IPS-NIHi11 (cell line): ENCODE data around the gene SLC7A4.
"Not testable (repeated sequence)": the region's sequence is repeated elsewhere in the genome, so short reads cannot be mapped to it uniquely, and the experiment has no call there.

ENCODE experiments used
- DNase-seq: peaks from one replicate; pipeline ENCODE4 v3.0.0; 2012; ENCODE audit warnings: mixed read lengths, low spot score

SLC7A4 gene

DNA sequence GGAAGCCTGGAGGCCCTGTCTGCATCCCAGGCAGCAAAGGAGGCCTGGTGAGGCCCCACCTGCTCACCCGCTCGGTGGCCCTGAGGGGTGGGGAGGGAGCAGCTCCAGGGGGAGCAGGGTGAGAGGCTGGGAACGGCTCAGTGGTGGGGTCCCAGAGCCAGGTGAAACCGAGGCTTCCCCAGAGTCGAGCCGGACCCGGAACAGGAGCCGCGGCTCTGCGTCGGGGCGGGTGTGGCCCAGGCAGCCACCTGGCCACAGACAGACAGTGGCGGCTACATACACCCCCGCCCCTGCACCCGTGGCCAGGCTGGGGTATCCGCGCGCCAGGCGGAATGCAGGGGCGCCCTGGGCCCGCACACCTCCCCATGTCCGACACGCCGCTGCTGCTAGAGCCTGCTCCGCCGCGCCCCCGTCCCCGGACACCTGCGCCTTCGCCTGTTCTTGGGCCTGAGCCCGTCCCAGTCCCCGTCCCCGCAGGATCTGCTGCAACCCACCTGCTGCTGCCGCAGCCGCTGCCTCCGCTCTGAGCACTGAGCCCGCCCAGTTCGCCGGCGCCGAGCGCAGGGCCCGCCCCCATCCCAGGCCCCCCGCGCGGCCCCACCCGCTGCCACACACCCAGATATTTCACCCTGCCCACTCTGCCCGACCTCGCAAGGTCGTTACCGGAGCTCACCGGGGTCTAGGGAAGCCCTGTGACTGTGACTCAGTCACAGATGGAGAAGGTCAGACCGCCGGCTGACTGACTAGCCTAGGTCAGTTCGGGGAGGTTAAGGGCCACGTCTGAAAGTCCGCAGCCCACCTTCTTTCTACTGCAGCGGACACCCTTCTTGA is at the start of gene SLC7A4:
Gene SLC7A4 (minus strand): TSS at position 525 of the 831 bp plus-strand sequence. CDS start 749 bp downstream, outside the sequence.
- DNase-seq = peak; percentile 54

DNA sequence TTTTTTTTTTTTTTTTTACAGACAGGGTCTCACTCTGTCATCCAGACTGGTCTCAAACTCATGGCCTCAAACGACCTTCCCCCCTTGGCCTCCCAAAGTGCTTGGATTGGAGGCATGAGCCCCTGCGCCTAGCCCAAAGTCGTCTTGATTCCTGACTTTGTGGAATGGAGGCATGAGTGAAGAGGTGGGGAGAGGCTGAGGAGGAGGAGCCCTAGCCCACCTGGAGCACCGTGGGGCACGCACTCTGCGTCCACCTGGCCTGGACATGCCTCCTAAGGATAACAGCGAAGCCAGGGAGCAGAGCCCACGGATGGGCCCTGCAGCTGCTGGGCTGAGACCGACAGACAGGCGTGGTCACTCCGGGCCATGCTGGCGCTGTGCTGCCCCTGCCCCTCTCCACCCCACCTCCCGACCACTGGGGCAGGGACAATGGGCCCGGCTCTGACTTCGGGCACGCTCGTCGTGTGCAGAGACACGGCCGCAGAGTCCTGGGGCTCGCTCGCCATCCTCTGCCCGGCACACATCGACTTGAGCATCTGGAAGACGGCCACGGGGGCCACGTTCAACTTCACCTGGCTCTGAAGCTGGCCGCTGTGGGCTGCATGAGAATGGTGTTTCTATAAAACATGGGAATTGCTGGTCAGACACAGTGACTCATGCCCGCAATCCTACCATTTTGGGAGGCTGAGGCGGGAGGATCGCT is 48.2 kb upstream of the SLC7A4 start:
- no peak for DNase-seq

- no peak for DNase-seq
These were observed 47.1 kb upstream of the SLC7A4 start for GRCh38 chr22:21079493-21079892.

DNA sequence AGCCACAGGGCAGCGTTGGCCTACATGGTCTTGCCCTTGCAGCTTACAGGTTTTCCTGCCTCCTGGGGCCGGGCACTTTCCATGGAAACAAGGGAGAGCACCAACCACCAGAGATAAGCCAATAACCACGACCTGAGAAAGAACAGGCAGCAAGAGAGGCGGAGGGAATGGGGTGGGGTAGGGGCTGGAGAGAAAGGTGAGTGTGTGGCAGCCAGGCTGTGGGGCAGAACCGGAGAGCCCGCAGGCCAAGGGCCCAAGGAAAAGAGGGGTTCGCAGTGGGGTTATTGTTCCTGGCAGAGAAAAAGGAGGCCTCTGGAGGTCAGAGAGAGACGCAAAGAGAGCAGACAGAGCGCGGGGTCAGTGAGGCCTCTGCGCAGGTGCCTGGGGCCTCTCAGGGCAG is 46.6 kb upstream of the SLC7A4 start:
- DNase-seq = no peak

GRCh38 chr22:21077884-21078508 is 45.6 kb upstream of the SLC7A4 start:
- DNase-seq = no peak

GRCh38 chr22:21076912-21077625 is 44.7 kb upstream of the SLC7A4 start:
- no peak for DNase-seq

DNA sequence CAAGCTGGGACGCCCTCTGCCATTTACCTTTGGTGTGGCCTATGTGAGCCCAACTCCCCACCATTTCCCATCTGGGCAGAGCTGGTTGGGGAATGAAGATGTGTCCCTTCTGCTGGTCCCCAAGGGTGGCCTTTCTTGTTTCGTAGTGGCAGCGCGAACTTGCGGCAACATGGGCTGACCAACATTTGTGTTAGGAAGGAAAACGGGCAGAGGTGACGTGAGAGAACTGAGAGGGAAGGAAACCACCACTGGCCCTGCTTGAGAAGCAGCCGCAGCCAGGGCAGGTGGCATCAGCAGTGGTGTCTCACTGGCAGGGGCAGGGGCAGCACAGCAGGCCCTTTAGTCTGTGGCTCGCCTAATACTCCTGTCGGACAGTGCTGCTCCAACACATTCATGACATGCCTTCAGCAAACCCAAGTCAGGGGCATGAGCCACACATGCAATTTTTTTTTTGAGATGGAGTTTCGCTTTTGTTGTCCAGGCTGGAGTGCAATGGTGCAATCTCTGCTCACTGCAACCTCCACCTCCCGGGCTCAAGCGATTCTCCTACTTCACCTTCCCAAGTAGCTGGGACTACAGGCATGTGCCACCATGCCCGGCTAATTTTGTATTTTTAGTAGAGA is 43.3 kb upstream of the SLC7A4 start:
- DNase-seq = no peak

GRCh38 chr22:21074102-21074715 is 41.8 kb upstream of the SLC7A4 start:
- DNase-seq = no peak

DNA sequence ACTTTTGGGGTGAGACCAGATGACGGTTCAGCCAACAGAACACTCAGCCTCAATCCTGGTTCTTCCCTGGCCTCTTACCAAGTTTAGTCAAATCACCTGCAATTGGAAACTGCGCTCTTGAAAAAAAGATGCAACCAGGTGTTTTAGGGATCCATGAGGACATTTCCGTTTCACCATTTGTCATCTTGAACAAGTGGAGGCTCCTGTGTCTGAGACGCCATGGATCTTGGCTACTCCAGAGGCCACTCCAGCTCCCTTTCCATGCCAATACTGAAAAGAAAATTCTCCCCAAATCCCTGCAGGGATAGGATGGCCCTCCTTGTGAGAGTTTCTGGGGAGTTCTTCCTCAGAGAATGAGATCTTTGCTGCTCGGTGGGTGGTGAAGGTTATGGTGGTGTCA is 41.1 kb upstream of the SLC7A4 start:
- DNase-seq = no peak

GRCh38 chr22:21073023-21073422 is 40.7 kb upstream of the SLC7A4 start:
- no peak for DNase-seq

DNA sequence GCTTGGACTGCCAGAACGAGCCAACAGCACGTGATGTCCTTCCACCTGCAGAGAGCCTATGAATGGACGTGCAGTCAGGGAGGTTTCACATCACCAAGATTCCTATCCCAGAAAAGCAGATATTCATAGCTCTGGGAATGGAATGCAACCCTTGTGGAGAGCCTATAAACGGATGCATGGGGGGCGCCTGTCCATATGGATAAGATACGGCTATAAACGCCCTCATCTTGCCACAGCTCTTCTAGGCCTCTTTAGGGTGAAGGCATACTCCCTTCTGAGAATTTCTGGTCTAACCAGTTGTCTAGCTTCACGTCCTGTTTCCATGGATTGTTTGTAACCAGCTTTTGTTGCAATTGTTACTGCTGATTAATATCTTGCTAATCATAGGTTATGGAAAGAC is 39.4 kb upstream of the SLC7A4 start:
- not testable (repeated sequence) for DNase-seq

DNA sequence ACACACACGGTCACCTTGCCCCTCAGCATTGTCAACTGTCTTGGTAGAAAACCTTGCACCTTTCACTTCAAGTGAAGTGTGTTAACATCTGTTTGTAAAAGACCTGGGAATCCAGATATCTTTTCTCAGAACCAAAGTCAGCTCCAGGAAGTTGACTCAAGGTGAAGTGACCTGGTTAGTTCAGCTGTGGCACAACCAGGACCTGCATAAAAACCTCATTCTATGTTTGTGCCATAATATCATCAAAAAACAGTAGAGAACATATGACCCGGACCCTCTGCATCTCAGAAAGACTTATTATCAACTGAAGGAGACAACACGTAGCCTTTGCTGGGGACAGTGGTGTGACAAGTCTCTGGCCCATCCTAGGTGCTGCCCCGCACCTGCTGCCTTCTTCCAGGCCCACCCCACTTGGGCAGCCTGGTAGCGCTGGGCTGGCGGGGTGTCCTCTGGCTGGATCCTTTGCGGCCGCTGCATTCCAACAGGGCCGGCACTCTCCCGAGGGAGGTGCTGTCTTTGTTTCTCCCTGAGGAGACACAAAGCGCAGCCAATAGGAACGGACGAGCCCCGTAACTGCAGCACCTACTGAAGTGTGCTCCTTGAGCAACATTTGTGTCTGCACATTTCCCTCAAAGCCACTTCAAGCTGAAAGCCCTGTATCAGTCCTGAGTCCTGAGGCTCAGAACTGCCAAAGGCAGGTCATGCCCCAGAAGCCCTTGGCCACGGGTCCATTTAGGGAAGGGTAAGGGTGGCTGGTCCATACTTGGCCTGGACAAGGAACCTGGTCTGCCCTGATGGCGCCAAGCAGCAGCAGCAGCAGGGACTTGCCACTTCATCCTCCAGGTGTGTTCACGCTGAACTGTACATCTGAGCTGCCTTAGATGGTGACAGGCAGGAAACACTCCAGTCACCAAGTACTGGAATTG is 38.6 kb upstream of the SLC7A4 start:
- no peak for DNase-seq

DNA sequence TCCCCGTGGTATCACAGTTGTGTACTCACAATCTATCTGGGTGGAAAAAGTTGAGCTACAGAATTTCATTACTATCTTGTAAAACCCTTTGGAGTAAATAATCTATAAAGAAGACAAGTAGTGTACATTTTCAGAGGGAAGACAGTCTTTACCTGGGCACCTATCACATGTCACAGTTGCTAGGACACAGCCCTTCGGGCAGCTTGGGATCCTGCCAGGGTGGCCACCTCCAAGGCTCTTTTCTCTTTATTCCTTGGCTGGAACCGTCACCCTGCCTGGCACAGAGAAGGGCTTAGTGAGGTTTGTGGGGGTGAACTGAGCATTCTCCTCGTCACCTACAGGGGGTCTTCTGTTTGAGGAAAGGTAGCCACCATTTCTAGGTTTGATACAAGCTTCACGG is 37.0 kb upstream of the SLC7A4 start:
- no peak for DNase-seq

DNA sequence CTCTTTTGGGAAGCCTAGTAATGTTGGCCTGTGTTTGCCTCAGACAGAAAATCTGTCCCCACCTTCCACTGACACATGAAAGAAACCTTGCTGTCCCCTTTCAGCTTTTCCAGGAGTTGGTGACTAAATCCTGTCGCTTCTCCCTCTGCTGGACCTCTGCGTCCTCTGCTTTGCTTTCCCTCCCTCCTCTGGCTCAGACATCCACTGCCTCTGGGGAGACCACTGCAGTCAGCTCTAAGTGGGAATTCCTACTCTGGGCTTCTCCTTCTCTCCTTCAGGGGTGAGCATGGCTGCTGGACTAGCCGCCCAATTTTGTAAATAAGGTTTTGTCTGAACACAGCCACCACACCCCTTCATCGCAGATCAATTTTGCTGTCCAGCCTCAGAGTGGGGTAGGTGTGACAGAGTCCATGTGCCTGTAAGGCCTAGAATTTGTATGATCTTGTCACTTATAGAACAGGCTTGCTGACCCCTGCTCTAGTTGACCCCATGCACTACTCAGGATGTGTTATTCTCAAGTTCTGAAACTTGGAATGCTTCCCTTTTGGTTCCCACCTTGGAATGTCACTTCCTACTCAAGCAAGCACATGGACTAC is 36.4 kb upstream of the SLC7A4 start:
- no peak for DNase-seq

GRCh38 chr22:21067901-21068680 is 35.7 kb upstream of the SLC7A4 start:
- DNase-seq = no peak

GRCh38 chr22:21067075-21067900 is 34.9 kb upstream of the SLC7A4 start:
- no peak for DNase-seq

GRCh38 chr22:21064917-21065864 is 32.8 kb upstream of the SLC7A4 start:
- no peak for DNase-seq
